ENCODE results near the gene RPS6KC1. TPM values are rescaled to one million over a fixed set of nuclear protein-coding genes. Genes with fewer than 3 reads are reported as not detected.

Gene RPS6KC1
- total RNA-seq, 1 experiment from 2014 or later = 16.9 TPM

DNA sequence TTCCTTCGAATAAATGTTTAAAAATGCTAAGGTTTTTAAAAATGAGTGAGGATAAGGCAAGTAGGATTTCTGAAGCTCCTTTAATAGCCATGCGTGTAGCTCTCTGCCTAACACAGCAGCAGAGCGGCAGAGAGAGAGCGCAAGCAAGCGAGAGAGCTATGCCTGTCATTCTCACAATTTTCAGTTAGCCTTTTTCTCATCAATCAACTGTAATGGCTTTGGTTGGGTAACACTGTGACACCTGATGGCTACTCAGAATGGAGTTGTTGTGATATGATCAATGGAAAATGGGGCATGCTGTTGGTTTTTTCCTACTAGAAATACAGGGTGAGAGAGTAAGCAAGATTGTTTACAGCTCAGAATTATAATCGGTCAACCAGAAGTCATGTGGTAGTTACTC, 198.4 kb downstream of the RPS6KC1 start:
- no peak overlapping the region for H2BK12ac ChIP-seq (ENCODE audit: insufficient read length, low read depth, low read length)
- H3K56ac ChIP-seq (ENCODE audit: insufficient read length, low read depth, low read length) = no peak overlapping the region
- H2BK5ac ChIP-seq (ENCODE audit: insufficient read length, low read length) = no peak overlapping the region
- no peaks in the 10 kb centered on the region for H4K20me1 ChIP-seq (ENCODE audit: control insufficient read depth, insufficient read depth, insufficient read length)
- TF ChIP-seq, protein P1, sequence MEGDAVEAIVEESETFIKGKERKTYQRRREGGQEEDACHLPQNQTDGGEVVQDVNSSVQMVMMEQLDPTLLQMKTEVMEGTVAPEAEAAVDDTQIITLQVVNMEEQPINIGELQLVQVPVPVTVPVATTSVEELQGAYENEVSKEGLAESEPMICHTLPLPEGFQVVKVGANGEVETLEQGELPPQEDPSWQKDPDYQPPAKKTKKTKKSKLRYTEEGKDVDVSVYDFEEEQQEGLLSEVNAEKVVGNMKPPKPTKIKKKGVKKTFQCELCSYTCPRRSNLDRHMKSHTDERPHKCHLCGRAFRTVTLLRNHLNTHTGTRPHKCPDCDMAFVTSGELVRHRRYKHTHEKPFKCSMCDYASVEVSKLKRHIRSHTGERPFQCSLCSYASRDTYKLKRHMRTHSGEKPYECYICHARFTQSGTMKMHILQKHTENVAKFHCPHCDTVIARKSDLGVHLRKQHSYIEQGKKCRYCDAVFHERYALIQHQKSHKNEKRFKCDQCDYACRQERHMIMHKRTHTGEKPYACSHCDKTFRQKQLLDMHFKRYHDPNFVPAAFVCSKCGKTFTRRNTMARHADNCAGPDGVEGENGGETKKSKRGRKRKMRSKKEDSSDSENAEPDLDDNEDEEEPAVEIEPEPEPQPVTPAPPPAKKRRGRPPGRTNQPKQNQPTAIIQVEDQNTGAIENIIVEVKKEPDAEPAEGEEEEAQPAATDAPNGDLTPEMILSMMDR (conservative IDR thresholded peaks at IDR 0.05) = no peak
- no peak overlapping the region for H4K5ac ChIP-seq (ENCODE audit: insufficient read length, low read depth, low read length)
- no peak overlapping the region for H4K8ac ChIP-seq (replicated peaks; ENCODE audit: insufficient read length, low read depth, low read length)
- H3K9ac ChIP-seq (ENCODE audit: extremely low read depth, insufficient read length, low read length) = no peak overlapping the region
- no peak for DNase-seq
- H3K79me2 ChIP-seq (ENCODE audit: insufficient read depth, low read length) = no peaks in the 10 kb centered on the region
- no peak overlapping the region for H2BK120ac ChIP-seq (ENCODE audit: low read depth, low read length, poor library complexity, severe bottlenecking)
- no peak overlapping the region for H3K27ac ChIP-seq (ENCODE audit: insufficient read length, low read depth, low read length)
- H2BK20ac ChIP-seq (ENCODE audit: low read depth, low read length, poor library complexity, severe bottlenecking) = no peak overlapping the region
- H3K27me3 ChIP-seq (ENCODE audit: insufficient read depth, low read length) = no peaks in the 10 kb centered on the region; the same call in 1 of the 2 replicates
- no peak overlapping the region for H3K23ac ChIP-seq (ENCODE audit: insufficient read length, low read depth, low read length)
- H3K9me3 ChIP-seq (ENCODE audit: control insufficient read depth, low read depth, low read length) = no peaks in the 10 kb centered on the region
- no peak overlapping the region for H3K14ac ChIP-seq (ENCODE audit: insufficient read depth, low read length)
- H3K27ac Mint-ChIP-seq = no peak overlapping the region
- H3K18ac ChIP-seq (ENCODE audit: insufficient read length, low read depth, low read length) = no peak overlapping the region
- H3K23me2 ChIP-seq (ENCODE audit: insufficient read length, low read depth, low read length, poor library complexity, severe bottlenecking) = no peaks in the 10 kb centered on the region
- no peaks in the 10 kb centered on the region for H3K79me1 ChIP-seq (ENCODE audit: insufficient read depth, low read depth, low read length, poor library complexity, severe bottlenecking)
- H3K36me3 Mint-ChIP-seq (ENCODE audit: insufficient read depth in 1 of 3, low read depth in 3 of 3) = no peaks in the 10 kb centered on the region
- H3K27me3 Mint-ChIP-seq (ENCODE audit: low read depth) = no peaks in the 10 kb centered on the region
- H3K4me1 Mint-ChIP-seq = peaks cover 20% of the 10 kb centered on the region in 2 experiments
- H3K9me3 Mint-ChIP-seq = no peaks in the 10 kb centered on the region
- H3K4ac ChIP-seq (ENCODE audit: low read depth, low read length) = no peak overlapping the region
- no peak overlapping the region for H2BK15ac ChIP-seq (ENCODE audit: low read depth, low read length)
- H4K91ac ChIP-seq (ENCODE audit: insufficient read length, low read depth, low read length) = no peak overlapping the region
- no peak overlapping the region for H3T11ph ChIP-seq (ENCODE audit: low read length)
- no peak overlapping the region for H3K4me3 Mint-ChIP-seq
- no peak overlapping the region for H2AFZ ChIP-seq (ENCODE audit: low read length)
- peaks cover 4% of the 10 kb centered on the region; the same call in 1 of the 2 replicates for H3K4me1 ChIP-seq (ENCODE audit: insufficient read depth, low read length)
- no peak overlapping the region for H3K4me2 ChIP-seq (ENCODE audit: insufficient read depth, insufficient read length, low read length)
- WGBS (ENCODE audit: extremely low coverage, insufficient read length, low lambda C conversion rate) = no CpG with 5 or more reads among the region's 6 CpGs
- H2AK5ac ChIP-seq (ENCODE audit: insufficient read length, low read length) = no peak overlapping the region

Measured in H9 (cell line).